Body of pancreas (tissue), 4 donors: Measurements from ENCODE around the gene CAMSAP1. TPM values are rescaled to one million over a fixed set of nuclear protein-coding genes. Genes with fewer than 3 reads are reported as not detected.

Experiments
- ATAC-seq: fragments of 150-250 bp; one replicate; pipeline ENCODE4 v1.9.1; 2016
- DNase-seq, 4 donors: peaks; one replicate each; pipeline ENCODE4 v3.0.0-alpha.2; 2019
- H3K27ac ChIP-seq, 4 donors: fragments of 200-600 bp; sonication (generic); 1 replicate in 3 of 4; 2 replicates in 1 of 4; pipeline versions ENCODE4 v1.5.1 to v1.6.1; 2016 to 2019; ENCODE audit warnings: mild to moderate bottlenecking in 1 of 4, mixed read lengths in 1 of 4, moderate library complexity in 1 of 4
- H3K27me3 ChIP-seq, 2 donors: fragments of 200-600 bp; sonication (generic); one replicate each; pipeline ENCODE4 v1.6.0; 2016; ENCODE audit warnings: mild to moderate bottlenecking in 1 of 2
- H3K36me3 ChIP-seq, 2 donors: fragments of 200-600 bp; sonication (generic); replicated peaks in 1 of 2; 2 replicates each; pipeline ENCODE4 v1.5.1; 2016; ENCODE audit warnings: low read depth in 2 of 2; ENCODE audit not compliant: insufficient read depth in 1 of 2
- H3K4me1 ChIP-seq: fragments of 200-600 bp; sonication (generic); one replicate; pipeline ENCODE4 v1.6.0; 2016
- H3K4me3 ChIP-seq, 2 donors: fragments of 200-600 bp; sonication (generic); 1 replicate in 1 of 2; 2 replicates in 1 of 2; pipeline ENCODE4 v1.5.1; 2016 to 2019
- H3K9me3 ChIP-seq, 3 donors: fragments of 200-600 bp; sonication (generic); 1 replicate in 2 of 3; 2 replicates in 1 of 3; pipeline ENCODE4 v1.5.1; 2016
- CTCF ChIP-seq, 7 experiments: fragments of 450-650 bp in 4 of 7; fragments of 200-600 bp in 3 of 7; sonication (generic) in 3 of 7; IDR thresholded peaks; one replicate each; pipeline ENCODE4 v1.5.1; 2016 to 2019; ENCODE audit warnings: antibody characterized with exemption in 7 of 7
- POLR2A ChIP-seq, 3 donors: fragments of 450-650 bp; IDR thresholded peaks; one replicate each; pipeline ENCODE4 v1.6.1; 2016; ENCODE audit warnings: antibody characterized with exemption in 3 of 3, mild to moderate bottlenecking in 2 of 3
- WGBS, 2 donors: methylation state at CpG; one replicate each; pipeline ENCODE4 v1.1.5; 2017; 5-methylcytosine and 5-hydroxymethylcytosine counted together
- intact Hi-C: fragments of 100-400 bp; cut with DNase I; formaldehyde crosslinking; loops from one replicate; pipeline ENCODE4 v1.15.1; 2023
- total RNA-seq, 2 donors: library from RNA; depleted of rRNA; stranded (reverse); fragments of >200 nt; gene quantifications; one replicate each; pipeline ENCODE4 v1.1.0, GENCODE V29; 2016

CAMSAP1 gene
- total RNA-seq, 2 donors from 2014 or later, result 14.8 to 30.3 TPM

- 62 to 67% methylated on average over 7 to 12 of the region's 12 CpGs for whole genome bisulfite sequencing, 2 donors
- H3K27me3 ChIP-seq, result no peaks in the 10 kb centered on the region
- ATAC-seq, result no peak
- H3K4me3 ChIP-seq, result no peak overlapping the region
- intact Hi-C loops, result no loop called here
- peaks cover 0 to 5% (median 0%) of the 10 kb centered on the region in 3 donors for H3K9me3 ChIP-seq
- H3K27ac ChIP-seq, result no peak overlapping the region
- TF ChIP-seq POLR2A (IDR thresholded peaks at IDR 0.05), result no peak
- TF ChIP-seq CTCF (IDR thresholded peaks at IDR 0.05), result no peak
- H3K36me3 ChIP-seq, result no peaks in the 10 kb centered on the region
- no peaks in the 10 kb centered on the region for H3K4me1 ChIP-seq
- no peak for DNase-seq
Measured at GRCh38 chr9:135760465-135760864, 146.9 kb downstream of the CAMSAP1 start.

GRCh38 chr9:135759676-135760300 is 147.6 kb downstream of the CAMSAP1 start:
- intact Hi-C loops, result no loop called here
- no peak for TF ChIP-seq POLR2A (IDR thresholded peaks at IDR 0.05)
- no peak for TF ChIP-seq CTCF (IDR thresholded peaks at IDR 0.05)
- DNase-seq (no peak), ATAC-seq (no peak)
- H3K4me1 ChIP-seq, result no peaks in the 10 kb centered on the region
- no peaks in the 10 kb centered on the region for H3K27me3 ChIP-seq
- H3K4me3 ChIP-seq, result no peak overlapping the region
- 35 to 71% methylated on average over 2 to 23 of the region's 24 CpGs for WGBS, 2 donors
- no peaks in the 10 kb centered on the region for H3K9me3 ChIP-seq
- H3K27ac ChIP-seq, result no peak overlapping the region
- H3K36me3 ChIP-seq, result no peaks in the 10 kb centered on the region

GRCh38 chr9:135758870-135759269 is 148.5 kb downstream of the CAMSAP1 start:
- no peak for DNase-seq
- no peak for ATAC-seq
- H3K36me3 ChIP-seq, result no peaks in the 10 kb centered on the region
- no peak overlapping the region for H3K27ac ChIP-seq
- no peaks in the 10 kb centered on the region for H3K4me1 ChIP-seq
- H3K9me3 ChIP-seq, result no peaks in the 10 kb centered on the region
- H3K4me3 ChIP-seq, result no peak overlapping the region
- TF ChIP-seq CTCF (IDR thresholded peaks at IDR 0.05) (no peak), POLR2A (IDR thresholded peaks at IDR 0.05) (no peak)
- 75% methylated on average over 4 to 10 of the region's 10 CpGs for WGBS, 2 donors
- H3K27me3 ChIP-seq, result no peaks in the 10 kb centered on the region
- intact Hi-C loops, result no loop called here

Other genes starting within 250 kb of the CAMSAP1 start
- gene LCN9, start 244.2 kb downstream of the CAMSAP1 start, total RNA-seq, result not detected
- gene SOHLH1, start 208.1 kb downstream of the CAMSAP1 start, total RNA-seq, result not detected
- under 1 TPM; under 0.01 TPM for gene KCNT1, start 205.4 kb downstream of the CAMSAP1 start, total RNA-seq
- 10 to 100 TPM; 17.4 to 25.4 TPM for gene UBAC1, start 53.8 kb upstream of the CAMSAP1 start, total RNA-seq
- gene NACC2, start 187.7 kb upstream of the CAMSAP1 start, total RNA-seq, result 10 to 100 TPM; 16.6 to 21.1 TPM
- gene TMEM250, start 211.3 kb upstream of the CAMSAP1 start, total RNA-seq, result 10 to 100 TPM; 21.3 to 47.1 TPM